Loucy (cell line): Measurements from ENCODE around the gene OR2T2.
"Not testable (repeated sequence)": the region's sequence is repeated elsewhere in the genome, so short reads cannot be mapped to it uniquely, and the experiment has no call there.

ENCODE experiments used
- CTCF ChIP-seq: fragments of 200-600 bp; sonication (generic); conservative IDR thresholded peaks from 2 replicates; pipeline ENCODE4 v1.5.1; 2014; ENCODE audit warnings: mild to moderate bottlenecking, antibody characterized with exemption, low read length
- EZH2phosphoT487 ChIP-seq: fragments of 200-600 bp; IDR thresholded peaks from 2 replicates; pipeline ENCODE4 v1.6.1; 2018; ENCODE audit warnings: antibody characterized with exemption, mild to moderate bottlenecking, moderate library complexity, borderline replicate concordance

- TF ChIP-seq CTCF, EZH2phosphoT487: not testable (repeated sequence)
Measured at GRCh38 chr1:248434913-248435312, 10.5 kb upstream of the OR2T2 start.
